Measurements from ENCODE around the gene SLC7A5.

The SLC7A5 gene

DNA sequence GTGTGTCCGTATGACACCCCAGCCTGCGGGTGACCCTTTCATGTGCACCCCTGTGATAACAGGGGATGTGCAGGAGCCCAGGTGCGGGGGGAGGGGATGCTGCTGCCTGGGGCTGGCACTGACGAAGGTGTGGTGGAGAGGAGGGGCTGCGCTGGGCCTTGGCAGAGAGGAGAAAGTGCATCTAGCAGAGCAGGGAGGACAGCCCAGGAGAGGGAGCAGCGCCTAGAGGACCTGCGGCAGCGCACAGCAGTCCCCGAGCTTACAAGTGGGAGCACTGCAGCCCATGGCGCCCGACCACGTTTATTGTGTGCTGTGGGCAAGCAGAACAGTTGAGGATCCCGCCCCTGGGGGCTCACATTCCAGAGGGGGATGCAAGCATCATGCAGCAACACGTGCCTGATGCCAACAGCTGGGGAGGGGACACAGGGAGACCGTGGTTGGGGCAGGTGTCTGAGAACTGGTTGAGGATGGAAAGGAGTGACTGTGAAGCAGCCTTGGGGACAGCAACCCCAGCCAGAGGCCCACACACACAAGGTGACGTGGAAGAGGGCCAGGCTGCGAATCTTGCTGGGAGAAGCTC lies 10.9 kb upstream of the SLC7A5 start:
- TF ChIP-seq SIN3A (IDR thresholded peaks at IDR 0.05; ENCODE audit: borderline replicate concordance, insufficient read depth, low read length): no peak
- no peak for TF ChIP-seq FOXP2 (optimal IDR thresholded peaks at IDR 0.05; ENCODE audit: borderline replicate concordance, extremely low read depth, extremely low read length, insufficient read depth)
- TF ChIP-seq, protein P1, sequence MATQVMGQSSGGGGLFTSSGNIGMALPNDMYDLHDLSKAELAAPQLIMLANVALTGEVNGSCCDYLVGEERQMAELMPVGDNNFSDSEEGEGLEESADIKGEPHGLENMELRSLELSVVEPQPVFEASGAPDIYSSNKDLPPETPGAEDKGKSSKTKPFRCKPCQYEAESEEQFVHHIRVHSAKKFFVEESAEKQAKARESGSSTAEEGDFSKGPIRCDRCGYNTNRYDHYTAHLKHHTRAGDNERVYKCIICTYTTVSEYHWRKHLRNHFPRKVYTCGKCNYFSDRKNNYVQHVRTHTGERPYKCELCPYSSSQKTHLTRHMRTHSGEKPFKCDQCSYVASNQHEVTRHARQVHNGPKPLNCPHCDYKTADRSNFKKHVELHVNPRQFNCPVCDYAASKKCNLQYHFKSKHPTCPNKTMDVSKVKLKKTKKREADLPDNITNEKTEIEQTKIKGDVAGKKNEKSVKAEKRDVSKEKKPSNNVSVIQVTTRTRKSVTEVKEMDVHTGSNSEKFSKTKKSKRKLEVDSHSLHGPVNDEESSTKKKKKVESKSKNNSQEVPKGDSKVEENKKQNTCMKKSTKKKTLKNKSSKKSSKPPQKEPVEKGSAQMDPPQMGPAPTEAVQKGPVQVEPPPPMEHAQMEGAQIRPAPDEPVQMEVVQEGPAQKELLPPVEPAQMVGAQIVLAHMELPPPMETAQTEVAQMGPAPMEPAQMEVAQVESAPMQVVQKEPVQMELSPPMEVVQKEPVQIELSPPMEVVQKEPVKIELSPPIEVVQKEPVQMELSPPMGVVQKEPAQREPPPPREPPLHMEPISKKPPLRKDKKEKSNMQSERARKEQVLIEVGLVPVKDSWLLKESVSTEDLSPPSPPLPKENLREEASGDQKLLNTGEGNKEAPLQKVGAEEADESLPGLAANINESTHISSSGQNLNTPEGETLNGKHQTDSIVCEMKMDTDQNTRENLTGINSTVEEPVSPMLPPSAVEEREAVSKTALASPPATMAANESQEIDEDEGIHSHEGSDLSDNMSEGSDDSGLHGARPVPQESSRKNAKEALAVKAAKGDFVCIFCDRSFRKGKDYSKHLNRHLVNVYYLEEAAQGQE (IDR thresholded peaks at IDR 0.05; ENCODE audit: insufficient read depth in 1 of 2, low read depth in 2 of 2, low read length in 2 of 2): no peak
- no peak for TF ChIP-seq TAF1 (IDR thresholded peaks at IDR 0.05; ENCODE audit: borderline replicate concordance, insufficient read depth, low read length)

DNA sequence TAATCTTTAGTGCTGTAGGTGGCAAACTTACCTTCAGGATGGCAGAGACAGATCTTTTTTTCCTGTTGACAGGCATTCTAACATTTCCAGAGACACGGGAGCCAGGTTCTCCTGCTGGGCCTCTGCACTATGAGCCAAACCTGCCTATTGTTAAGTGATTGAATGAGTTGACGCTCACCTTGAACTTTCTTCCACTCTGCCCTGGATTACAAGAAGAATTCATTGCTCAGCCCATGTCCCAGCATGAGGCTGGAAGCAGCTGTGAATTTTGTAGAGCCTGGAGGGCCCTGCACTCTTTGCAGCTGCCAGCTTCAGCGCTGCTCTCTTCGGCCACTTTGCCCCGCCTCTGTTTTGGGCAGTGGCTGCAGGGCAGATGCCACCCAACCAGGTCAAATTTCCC lies 9.4 kb upstream of the SLC7A5 start:
- TF ChIP-seq POLR2AphosphoS5 (IDR thresholded peaks at IDR 0.05; ENCODE audit: low read depth, low read length) (no peak), SIN3A (IDR thresholded peaks at IDR 0.05; ENCODE audit: borderline replicate concordance, insufficient read depth, low read length) (no peak), TAF1 (IDR thresholded peaks at IDR 0.05; ENCODE audit: borderline replicate concordance, insufficient read depth, low read length) (no peak), FOXP2 (optimal IDR thresholded peaks at IDR 0.05; ENCODE audit: borderline replicate concordance, extremely low read depth, extremely low read length, insufficient read depth) (no peak)
- TF ChIP-seq, protein P1 (IDR thresholded peaks at IDR 0.05; ENCODE audit: insufficient read depth in 1 of 2, low read depth in 2 of 2, low read length in 2 of 2): no peak

DNA sequence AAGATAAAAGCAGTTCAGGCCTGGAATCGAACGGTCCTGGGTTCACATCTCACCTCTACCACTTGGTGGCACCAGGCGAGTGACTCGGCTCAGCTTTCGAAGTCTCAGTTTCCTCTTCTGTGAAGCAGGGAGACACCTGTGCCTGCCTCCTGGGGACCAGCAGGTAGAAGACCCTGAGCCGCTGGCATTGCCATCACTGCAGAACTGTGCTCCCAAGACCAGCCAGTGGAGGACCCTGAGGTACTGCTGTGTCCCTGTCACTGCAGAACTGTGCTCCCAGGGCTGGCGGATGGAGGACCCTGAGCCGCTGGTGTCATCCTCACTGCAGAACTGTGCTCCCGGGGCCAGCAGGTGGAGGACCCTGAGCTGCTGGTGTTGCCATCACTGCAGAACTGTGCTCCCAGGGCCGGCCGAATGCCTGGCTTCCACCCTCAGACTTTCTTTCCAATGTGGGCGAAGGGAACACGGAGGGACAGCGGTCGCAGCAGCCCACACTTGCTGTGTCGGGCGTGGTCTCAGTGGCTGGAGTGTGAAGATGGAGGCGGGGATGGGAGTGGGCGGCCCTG lies 8.7 kb upstream of the SLC7A5 start:
- TF ChIP-seq, protein P1 (IDR thresholded peaks at IDR 0.05; ENCODE audit: insufficient read depth in 1 of 2, low read depth in 2 of 2, low read length in 2 of 2): no peak
- no peak for TF ChIP-seq POLR2AphosphoS5 (IDR thresholded peaks at IDR 0.05; ENCODE audit: low read depth, low read length)
- no peak for TF ChIP-seq FOXP2 (optimal IDR thresholded peaks at IDR 0.05; ENCODE audit: borderline replicate concordance, extremely low read depth, extremely low read length, insufficient read depth)
- TF ChIP-seq SIN3A (IDR thresholded peaks at IDR 0.05; ENCODE audit: borderline replicate concordance, insufficient read depth, low read length): no peak
- no peak for TF ChIP-seq TAF1 (IDR thresholded peaks at IDR 0.05; ENCODE audit: borderline replicate concordance, insufficient read depth, low read length)

DNA sequence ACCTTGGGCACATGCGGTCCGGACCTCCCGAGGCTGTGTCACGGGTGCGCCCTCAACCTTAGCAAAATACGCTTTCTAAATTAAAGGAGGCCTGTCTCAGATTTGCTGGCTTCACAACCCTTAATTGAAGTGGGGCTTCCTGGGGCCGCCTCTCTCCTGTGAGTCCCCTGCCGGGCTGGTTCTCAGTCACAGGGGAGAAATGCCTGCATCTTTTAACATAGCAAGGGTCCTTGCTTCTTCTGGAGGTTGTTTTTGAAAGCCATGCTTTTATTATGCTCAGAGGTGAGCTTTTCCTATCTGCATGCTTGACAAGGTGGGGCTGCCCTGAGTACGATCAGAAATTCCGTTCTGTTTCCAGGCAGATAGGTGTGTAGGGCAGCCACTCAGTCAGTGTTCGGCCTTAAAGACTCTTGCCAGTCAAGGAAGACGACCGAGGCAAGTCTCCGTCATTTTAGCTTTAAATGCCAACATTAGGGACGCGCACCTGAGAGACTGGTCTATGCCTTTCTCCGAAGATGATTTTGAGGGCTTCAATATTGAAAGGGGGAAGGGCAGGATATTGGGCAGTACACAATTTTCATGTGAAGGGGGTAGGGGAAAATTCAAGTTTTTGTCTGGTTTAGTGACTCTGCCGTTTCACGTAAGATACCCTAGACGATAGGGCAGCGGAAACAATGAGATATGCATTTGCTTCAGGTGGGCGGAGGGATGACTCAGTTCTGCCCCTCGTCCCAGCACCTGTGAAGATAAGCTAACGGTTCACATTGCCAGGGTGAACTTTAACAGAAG lies 5.5 kb upstream of the SLC7A5 start:
- TF ChIP-seq SIN3A (IDR thresholded peaks at IDR 0.05; ENCODE audit: borderline replicate concordance, insufficient read depth, low read length) (no peak), TAF1 (IDR thresholded peaks at IDR 0.05; ENCODE audit: borderline replicate concordance, insufficient read depth, low read length) (no peak), FOXP2 (optimal IDR thresholded peaks at IDR 0.05; ENCODE audit: borderline replicate concordance, extremely low read depth, extremely low read length, insufficient read depth) (no peak), POLR2AphosphoS5 (IDR thresholded peaks at IDR 0.05; ENCODE audit: low read depth, low read length) (no peak)
- TF ChIP-seq, protein P1 (IDR thresholded peaks at IDR 0.05; ENCODE audit: insufficient read depth in 1 of 2, low read depth in 2 of 2, low read length in 2 of 2): no peak

Measured in PFSK-1 (cell line).